ENCODE measurements around the gene CHRM5. TPM values are rescaled to one million over a fixed set of nuclear protein-coding genes. Genes with fewer than 3 reads are reported as not detected.
"Not testable (repeated sequence)": the region's sequence is repeated elsewhere in the genome, so short reads cannot be mapped to it uniquely, and the experiment has no call there.

Gene CHRM5
- total RNA-seq, 1 donor from 2014 or later, result not detected

GRCh38 chr15:34014556-34014955 lies 46.3 kb downstream of the CHRM5 start:
- H3K9me3 ChIP-seq, result no peaks in the 10 kb centered on the region
- DNase-seq (no peak), ATAC-seq (no peak)
- intact Hi-C loops (cut with DNase I), result no loop called here
- no peaks in the 10 kb centered on the region for H3K27me3 ChIP-seq (ENCODE audit: low read depth)
- TF ChIP-seq, protein P1, sequence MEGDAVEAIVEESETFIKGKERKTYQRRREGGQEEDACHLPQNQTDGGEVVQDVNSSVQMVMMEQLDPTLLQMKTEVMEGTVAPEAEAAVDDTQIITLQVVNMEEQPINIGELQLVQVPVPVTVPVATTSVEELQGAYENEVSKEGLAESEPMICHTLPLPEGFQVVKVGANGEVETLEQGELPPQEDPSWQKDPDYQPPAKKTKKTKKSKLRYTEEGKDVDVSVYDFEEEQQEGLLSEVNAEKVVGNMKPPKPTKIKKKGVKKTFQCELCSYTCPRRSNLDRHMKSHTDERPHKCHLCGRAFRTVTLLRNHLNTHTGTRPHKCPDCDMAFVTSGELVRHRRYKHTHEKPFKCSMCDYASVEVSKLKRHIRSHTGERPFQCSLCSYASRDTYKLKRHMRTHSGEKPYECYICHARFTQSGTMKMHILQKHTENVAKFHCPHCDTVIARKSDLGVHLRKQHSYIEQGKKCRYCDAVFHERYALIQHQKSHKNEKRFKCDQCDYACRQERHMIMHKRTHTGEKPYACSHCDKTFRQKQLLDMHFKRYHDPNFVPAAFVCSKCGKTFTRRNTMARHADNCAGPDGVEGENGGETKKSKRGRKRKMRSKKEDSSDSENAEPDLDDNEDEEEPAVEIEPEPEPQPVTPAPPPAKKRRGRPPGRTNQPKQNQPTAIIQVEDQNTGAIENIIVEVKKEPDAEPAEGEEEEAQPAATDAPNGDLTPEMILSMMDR (IDR thresholded peaks at IDR 0.05), result no peak
- H3K4me1 ChIP-seq, result no peaks in the 10 kb centered on the region
- H3K4me3 ChIP-seq, result no peak overlapping the region
- H3K27ac ChIP-seq, result no peak overlapping the region
- H3K36me3 ChIP-seq, result peaks cover 4% of the 10 kb centered on the region

GRCh38 chr15:34018021-34018645 lies 49.8 kb downstream of the CHRM5 start:
- no peak for ATAC-seq

GRCh38 chr15:34018738-34019137 lies 50.4 kb downstream of the CHRM5 start:
- H3K36me3 ChIP-seq; H3K4me1 ChIP-seq; intact Hi-C loops (cut with DNase I); H3K27me3 ChIP-seq (ENCODE audit: low read depth); H3K27ac ChIP-seq; ATAC-seq; DNase-seq; H3K9me3 ChIP-seq; H3K4me3 ChIP-seq: not testable (repeated sequence)

More at GRCh38 chr15:34018021-34018645, 49.8 kb downstream of the CHRM5 start:
- TF ChIP-seq, protein P1 (IDR thresholded peaks at IDR 0.05), result no peak
- H3K4me3 ChIP-seq, result no peak overlapping the region
- DNase-seq, result no peak
- no peaks in the 10 kb centered on the region for H3K4me1 ChIP-seq
- H3K36me3 ChIP-seq, result peaks cover 4% of the 10 kb centered on the region
- intact Hi-C loops (cut with DNase I), result no loop called here
- H3K9me3 ChIP-seq, result no peaks in the 10 kb centered on the region
- H3K27ac ChIP-seq, result no peak overlapping the region
- H3K27me3 ChIP-seq (ENCODE audit: low read depth), result no peaks in the 10 kb centered on the region

- no peak overlapping the region for H3K27ac ChIP-seq
- H3K4me1 ChIP-seq, result no peaks in the 10 kb centered on the region
- no peak overlapping the region for H3K4me3 ChIP-seq
- no peak for ATAC-seq
- intact Hi-C loops (cut with DNase I), result no loop called here
- no peak for DNase-seq
- no peaks in the 10 kb centered on the region for H3K27me3 ChIP-seq (ENCODE audit: low read depth)
- H3K36me3 ChIP-seq, result peaks cover 4% of the 10 kb centered on the region
- no peaks in the 10 kb centered on the region for H3K9me3 ChIP-seq
- TF ChIP-seq, protein P1 (IDR thresholded peaks at IDR 0.05), result no peak
These were observed 51.2 kb downstream of the CHRM5 start for GRCh38 chr15:34019369-34019990.

DNA sequence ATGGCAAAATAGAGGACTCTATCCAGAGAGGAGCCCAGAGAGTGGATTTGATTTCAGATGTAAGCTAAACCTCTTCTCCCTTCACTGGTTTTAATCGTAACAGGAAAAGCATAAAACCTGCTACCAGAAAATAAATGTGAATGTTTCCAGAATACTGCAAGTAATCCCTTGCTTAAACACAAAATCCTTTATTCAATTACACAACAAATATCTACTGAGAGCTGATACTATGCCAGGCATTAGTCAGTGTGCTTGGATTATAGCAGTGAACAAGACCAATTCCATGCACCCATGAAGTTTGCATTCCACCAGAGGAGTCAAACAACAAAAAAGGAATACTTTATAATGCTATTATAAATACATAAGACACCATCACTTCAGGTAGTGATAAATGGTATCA lies 55.6 kb downstream of the CHRM5 start:
- peaks cover 5% of the 10 kb centered on the region for H3K9me3 ChIP-seq
- no peak overlapping the region for H3K4me3 ChIP-seq
- ATAC-seq (no peak), DNase-seq (no peak)
- TF ChIP-seq, protein P1 (IDR thresholded peaks at IDR 0.05), result no peak
- H3K36me3 ChIP-seq, result no peaks in the 10 kb centered on the region
- intact Hi-C loops (cut with DNase I), result no loop called here
- H3K27ac ChIP-seq, result no peak overlapping the region
- no peaks in the 10 kb centered on the region for H3K4me1 ChIP-seq
- H3K27me3 ChIP-seq (ENCODE audit: low read depth), result no peaks in the 10 kb centered on the region

- intact Hi-C loops (cut with DNase I), result no loop called here
- ATAC-seq, result no peak
These were observed 57.0 kb downstream of the CHRM5 start for GRCh38 chr15:34025252-34025651.

More at GRCh38 chr15:34025252-34025651, 57.0 kb downstream of the CHRM5 start:
- Histone ChIP-seq H3K4me1 (no peaks in the 10 kb centered on the region), H3K27ac (no peak overlapping the region), H3K27me3 (ENCODE audit: low read depth) (no peaks in the 10 kb centered on the region), H3K4me3 (no peak overlapping the region), H3K36me3 (no peaks in the 10 kb centered on the region), H3K9me3 (peaks cover 5% of the 10 kb centered on the region)
- TF ChIP-seq, protein P1 (IDR thresholded peaks at IDR 0.05), result no peak
- DNase-seq, result no peak
